Cardiac fibroblast (primary cell): ENCODE measurements around the gene TMEM270.

Experiments used
- DNase-seq, 2 donors: peaks; one replicate each; pipeline versions ENCODE4 v3.0.0 to v3.0.0-alpha.2; 2010; ENCODE audit warnings: low read depth in 2 of 2
- H3K4me3 ChIP-seq, 2 donors: replicated peaks in 1 of 2; 1 replicate in 1 of 2; 2 replicates in 1 of 2; pipeline ENCODE4 v1.5.1; 2011; ENCODE audit warnings: low read depth in 2 of 2, low read length in 2 of 2, mild to moderate bottlenecking in 2 of 2, moderate library complexity in 1 of 2
- CTCF ChIP-seq: IDR thresholded peaks from one replicate; pipeline ENCODE4 v1.5.1; 2011; ENCODE audit warnings: low read depth, mild to moderate bottlenecking, low read length, inconsistent platforms

The TMEM270 gene

GRCh38 chr7:73822319-73823173 is 38.4 kb upstream of the TMEM270 start:
- H3K4me3 ChIP-seq, result no peak overlapping the region
- peak; percentile 71 to 95 for DNase-seq

GRCh38 chr7:73823257-73823656 is 37.7 kb upstream of the TMEM270 start:
- no peak for TF ChIP-seq CTCF
- no peak for DNase-seq
- no peak overlapping the region for H3K4me3 ChIP-seq

More at GRCh38 chr7:73822319-73823173, 38.4 kb upstream of the TMEM270 start:
- no peak for TF ChIP-seq CTCF

GRCh38 chr7:73823873-73824592 is 36.9 kb upstream of the TMEM270 start:
- TF ChIP-seq CTCF, result no peak
- no peak overlapping the region for H3K4me3 ChIP-seq
- no peak for DNase-seq

GRCh38 chr7:73824986-73825385 is 36.0 kb upstream of the TMEM270 start:
- no peak for DNase-seq
- TF ChIP-seq CTCF, result no peak
- no peak overlapping the region for H3K4me3 ChIP-seq

GRCh38 chr7:73827567-73828106 is 33.3 kb upstream of the TMEM270 start:
- no peak for TF ChIP-seq CTCF
- no peak overlapping the region for H3K4me3 ChIP-seq
- DNase-seq, result no peak

GRCh38 chr7:73828107-73828803 is 32.7 kb upstream of the TMEM270 start:
- H3K4me3 ChIP-seq, result no peak overlapping the region
- TF ChIP-seq CTCF, result no peak
- DNase-seq, result peak; percentile 25 to 27
